ENCODE data around the gene IFNAR2. TPM values are rescaled to one million over a fixed set of nuclear protein-coding genes. Genes with fewer than 3 reads are reported as not detected.
"Not testable (repeated sequence)": the region's sequence is repeated elsewhere in the genome, so short reads cannot be mapped to it uniquely, and the experiment has no call there.

Gene IFNAR2
- total RNA-seq, 8 experiments from 2014 or later: 4.4 to 12.4 (median 7.3) TPM

- in situ Hi-C loops (cut with MboI; ENCODE audit: low pct_unique_long_range_greater_than_20kb in 2 of 9, low sequenced_read_pairs in 9 of 9, unreplicated experiment in 9 of 9): no loop called here
- H3K4me1 ChIP-seq (replicated peaks in 1 of 2): peaks cover 5 to 9% of the 10 kb centered on the region in 2 donors
- no peak for ATAC-seq (replicated peaks in 6 of 8)
- WGBS, 10 experiments: 56 to 100% (median 89%) methylated on average over 1 to 3 of the region's 3 CpGs
- no peak overlapping the region for H3K27ac ChIP-seq
- no peak overlapping the region for H3K4me3 ChIP-seq
Measured at GRCh38 chr21:33219954-33220353, 9.8 kb upstream of the IFNAR2 start.

- in situ Hi-C loops (cut with MboI; ENCODE audit: low pct_unique_long_range_greater_than_20kb in 2 of 9, low sequenced_read_pairs in 9 of 9, unreplicated experiment in 9 of 9); H3K4me1 ChIP-seq (replicated peaks in 1 of 2); ATAC-seq (replicated peaks in 6 of 8); H3K27ac ChIP-seq; H3K4me3 ChIP-seq: not testable (repeated sequence)
- 34 to 100% (median 72%) methylated on average over 1 to 2 of the region's 3 CpGs; no CpG with 5 or more reads in 6 of the 10 experiments for WGBS, 10 experiments
Measured at GRCh38 chr21:33225376-33225775, 4.4 kb upstream of the IFNAR2 start.

GRCh38 chr21:33228455-33228854 is 1.3 kb upstream of the IFNAR2 start:
- WGBS, 10 experiments: 10 to 100% (median 89%) methylated on average over 1 to 3 of the region's 3 CpGs; no CpG with 5 or more reads in 1 of the 10 experiments
- Histone ChIP-seq H3K4me3 (no peak overlapping the region), H3K27ac (no peak overlapping the region), H3K4me1 (replicated peaks in 1 of 2) (peaks cover 4 to 6% of the 10 kb centered on the region in 2 donors)
- no peak for ATAC-seq (replicated peaks in 6 of 8)
- in situ Hi-C loops (cut with MboI; ENCODE audit: low pct_unique_long_range_greater_than_20kb in 2 of 9, low sequenced_read_pairs in 9 of 9, unreplicated experiment in 9 of 9): no loop called here

DNA sequence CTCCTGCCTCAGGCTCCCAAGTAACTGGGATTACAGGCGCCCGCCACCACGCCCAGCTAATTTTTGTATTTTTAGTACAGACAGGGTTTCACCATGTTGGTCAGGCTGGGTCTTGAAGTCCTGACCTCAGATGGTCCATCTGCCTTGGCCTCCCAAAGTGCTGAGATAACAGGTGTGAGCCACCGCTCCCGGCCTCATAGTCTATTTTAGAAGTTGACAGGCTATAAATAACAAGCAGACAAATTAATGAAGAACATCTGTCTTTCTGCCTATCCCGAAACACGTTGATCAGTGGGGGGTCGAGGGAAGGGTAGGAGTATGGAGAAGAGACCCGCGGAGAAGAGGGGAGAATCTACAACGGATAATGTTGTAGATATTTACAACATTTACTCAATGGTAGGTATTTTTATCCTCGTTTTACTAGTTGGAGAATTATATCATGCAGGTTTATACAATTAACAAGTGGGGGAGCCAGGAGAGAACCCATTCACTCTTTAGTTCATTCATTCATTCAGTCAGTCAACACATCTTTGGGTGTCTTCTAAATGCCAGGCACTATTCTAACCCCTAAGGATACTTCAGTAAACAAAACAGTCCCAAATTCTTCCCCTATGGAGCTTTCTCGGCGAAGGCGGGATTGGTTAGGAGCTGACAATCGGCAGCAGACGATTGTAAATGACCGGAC is 497 bp upstream of the IFNAR2 start:
- Histone ChIP-seq H3K27ac (no peak overlapping the region), H3K4me3 (peak overlapping the region; percentile 81 to 98 (median 87)), H3K4me1 (replicated peaks in 1 of 2) (peaks cover 4 to 6% of the 10 kb centered on the region in 2 donors)
- 24 to 91% (median 54%) methylated on average over 2 to 10 of the region's 18 CpGs; no CpG with 5 or more reads in 1 of the 10 experiments for WGBS, 10 experiments
- in situ Hi-C loops (cut with MboI; ENCODE audit: low pct_unique_long_range_greater_than_20kb in 2 of 9, low sequenced_read_pairs in 9 of 9, unreplicated experiment in 9 of 9): no loop called here
- no peak for ATAC-seq (replicated peaks in 6 of 8)

DNA sequence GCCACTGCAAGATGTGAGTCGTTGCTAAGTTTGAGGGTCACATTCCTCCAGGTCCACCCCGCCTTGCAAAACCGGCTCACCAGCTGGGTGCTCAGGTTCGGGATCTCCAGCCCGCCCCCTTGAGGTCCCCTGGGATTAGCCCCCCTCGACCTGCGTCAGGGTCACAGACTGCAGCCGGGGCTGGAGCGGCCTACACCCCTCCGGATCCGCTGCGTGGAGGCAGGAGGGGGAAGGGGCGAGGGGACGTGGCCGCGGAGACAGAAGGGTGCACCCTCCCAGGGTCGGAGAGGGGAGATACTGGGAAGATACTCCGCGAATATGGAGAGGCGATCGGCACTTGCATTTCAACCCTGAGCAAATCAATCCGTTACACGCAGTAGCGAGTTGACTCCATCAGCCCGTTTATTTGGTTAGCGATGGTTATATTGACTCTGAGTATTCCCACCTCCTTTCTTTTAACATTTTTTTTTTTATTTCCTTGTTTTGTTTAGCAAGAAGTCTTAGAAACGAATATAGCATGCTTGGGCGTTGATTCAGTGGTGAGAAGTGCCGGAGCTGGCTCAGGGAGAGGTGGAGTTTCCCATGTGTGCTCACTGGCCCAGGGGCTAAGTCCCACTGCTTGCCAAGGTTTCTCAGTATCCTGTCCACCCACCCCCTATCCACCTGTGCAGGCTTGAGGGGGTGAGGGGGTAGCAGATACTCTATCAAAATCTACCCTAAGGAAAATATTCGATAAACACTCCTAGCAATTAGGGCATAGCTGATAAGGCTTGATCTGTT is 997 bp downstream of the IFNAR2 start:
- peaks cover 4 to 6% of the 10 kb centered on the region in 2 donors for H3K4me1 ChIP-seq (replicated peaks in 1 of 2)
- H3K27ac ChIP-seq: peak overlapping the region; percentile 87 to 93
- ATAC-seq (replicated peaks in 6 of 8): peak; percentile 31 to 65 (median 58)
- H3K4me3 ChIP-seq: peak overlapping the region; percentile 81 to 98 (median 87)
- WGBS, 10 experiments: 0 to 80% (median 9%) methylated on average over 1 to 8 of the region's 30 CpGs; no CpG with 5 or more reads in 3 of the 10 experiments
- in situ Hi-C loops (cut with MboI; ENCODE audit: low pct_unique_long_range_greater_than_20kb in 2 of 9, low sequenced_read_pairs in 9 of 9, unreplicated experiment in 9 of 9): no loop called here

GRCh38 chr21:33231526-33231925 is 1.8 kb downstream of the IFNAR2 start:
- no peak for ATAC-seq (replicated peaks in 6 of 8)
- Histone ChIP-seq H3K4me1 (replicated peaks in 1 of 2) (peaks cover 4 to 6% of the 10 kb centered on the region in 2 donors), H3K27ac (no peak overlapping the region), H3K4me3 (peak overlapping the region in 1 of 5 donors; percentile 81)
- in situ Hi-C loops (cut with MboI; ENCODE audit: low pct_unique_long_range_greater_than_20kb in 2 of 9, low sequenced_read_pairs in 9 of 9, unreplicated experiment in 9 of 9): no loop called here
- 0 to 100% (median 80%) methylated on average over 1 to 8 of the region's 8 CpGs; no CpG with 5 or more reads in 1 of the 10 experiments for WGBS, 10 experiments

DNA sequence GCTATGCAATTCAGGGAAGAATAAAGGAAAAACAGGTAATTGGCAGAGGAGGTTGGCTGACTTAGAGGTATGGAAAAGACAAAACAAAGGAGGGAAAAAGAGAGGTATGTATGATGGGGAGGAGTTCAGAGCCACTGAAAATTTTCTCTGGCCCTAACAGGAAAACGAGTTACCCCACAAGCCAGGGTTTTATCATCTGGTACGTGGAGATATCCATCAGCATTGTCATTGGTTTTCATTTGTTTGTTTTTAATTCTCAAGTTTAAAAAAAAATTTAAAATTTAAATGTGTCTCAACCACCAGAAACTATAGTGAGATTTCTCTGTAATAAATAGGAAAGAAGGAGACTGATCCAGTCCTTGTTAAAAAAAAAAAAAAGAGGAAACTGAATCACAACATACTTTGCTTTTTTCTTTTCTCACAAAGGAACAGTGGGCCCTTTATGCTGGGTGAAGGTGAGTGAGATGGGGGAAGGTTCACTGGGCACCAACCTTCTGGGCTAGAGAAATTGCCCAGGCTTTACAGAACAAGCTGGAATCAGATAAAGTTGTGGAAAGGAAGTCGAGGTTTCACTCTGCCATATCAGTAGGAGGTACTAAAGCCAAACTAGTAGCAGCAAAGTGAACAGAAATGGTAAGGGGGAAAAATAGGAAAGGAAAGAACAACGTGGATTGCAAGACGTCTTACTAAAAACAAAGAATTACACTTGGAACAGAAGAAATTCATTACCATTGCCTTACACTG is 2.7 kb downstream of the IFNAR2 start:
- WGBS, 10 experiments: 63 to 97% (median 84%) methylated on average over 4 to 5 of the region's 5 CpGs
- ATAC-seq (replicated peaks in 6 of 8): no peak
- no peak overlapping the region for H3K27ac ChIP-seq
- no peak overlapping the region for H3K4me3 ChIP-seq
- in situ Hi-C loops (cut with MboI; ENCODE audit: low pct_unique_long_range_greater_than_20kb in 2 of 9, low sequenced_read_pairs in 9 of 9, unreplicated experiment in 9 of 9): no loop called here
- H3K4me1 ChIP-seq (replicated peaks in 1 of 2): peaks cover 4 to 6% of the 10 kb centered on the region in 2 donors

DNA sequence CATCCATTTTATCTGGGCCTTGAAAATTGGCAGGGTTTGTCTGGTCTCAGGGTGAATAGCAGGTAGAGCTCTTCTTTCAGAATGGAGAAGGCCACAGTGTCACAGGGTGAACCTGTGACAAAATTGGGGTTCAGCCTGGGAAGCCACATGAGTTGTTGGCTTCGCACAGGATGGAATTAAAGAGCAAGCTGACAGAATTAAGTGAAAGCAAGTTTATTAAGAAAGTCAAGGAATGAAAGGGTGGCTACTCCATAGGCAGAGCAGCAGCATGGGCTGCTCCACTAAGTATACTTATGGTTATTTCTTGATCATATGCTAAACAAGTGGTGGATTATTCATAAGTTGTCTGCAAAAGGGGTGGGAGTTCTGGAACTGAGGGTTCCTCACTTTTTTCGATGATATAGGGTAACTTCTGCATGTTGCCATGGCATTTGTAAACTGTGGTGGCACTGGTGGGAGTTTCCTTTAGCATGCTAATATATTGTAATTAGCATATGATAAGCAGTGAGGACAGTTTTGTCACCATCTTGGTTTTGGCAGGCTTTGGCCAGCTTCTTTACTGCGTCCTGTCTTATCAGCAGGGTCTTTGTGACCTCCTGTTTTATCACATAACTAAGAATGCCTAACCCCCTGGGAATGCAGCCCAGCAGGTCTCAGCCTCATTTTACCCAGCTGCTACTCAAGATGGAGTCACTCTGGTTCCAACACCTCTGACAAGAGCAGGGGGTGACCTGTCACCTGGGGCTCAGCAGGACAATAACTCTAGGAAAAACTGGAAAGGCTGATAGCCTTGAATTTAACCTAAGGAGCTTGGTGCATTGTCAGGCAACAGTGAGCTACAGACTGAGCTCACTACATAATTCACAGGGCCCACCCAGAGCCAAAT is 5.1 kb downstream of the IFNAR2 start:
- no peak overlapping the region for H3K27ac ChIP-seq
- WGBS, 10 experiments: 60 to 100% (median 90%) methylated on average over 1 to 2 of the region's 3 CpGs; no CpG with 5 or more reads in 2 of the 10 experiments
- peak in 3 of 8 experiments; percentile 8 to 24 (median 12) for ATAC-seq (replicated peaks in 6 of 8)
- peaks cover 4 to 6% of the 10 kb centered on the region in 2 donors for H3K4me1 ChIP-seq (replicated peaks in 1 of 2)
- no peak overlapping the region for H3K4me3 ChIP-seq
- in situ Hi-C loops (cut with MboI; ENCODE audit: low pct_unique_long_range_greater_than_20kb in 2 of 9, low sequenced_read_pairs in 9 of 9, unreplicated experiment in 9 of 9): no loop called here

DNA sequence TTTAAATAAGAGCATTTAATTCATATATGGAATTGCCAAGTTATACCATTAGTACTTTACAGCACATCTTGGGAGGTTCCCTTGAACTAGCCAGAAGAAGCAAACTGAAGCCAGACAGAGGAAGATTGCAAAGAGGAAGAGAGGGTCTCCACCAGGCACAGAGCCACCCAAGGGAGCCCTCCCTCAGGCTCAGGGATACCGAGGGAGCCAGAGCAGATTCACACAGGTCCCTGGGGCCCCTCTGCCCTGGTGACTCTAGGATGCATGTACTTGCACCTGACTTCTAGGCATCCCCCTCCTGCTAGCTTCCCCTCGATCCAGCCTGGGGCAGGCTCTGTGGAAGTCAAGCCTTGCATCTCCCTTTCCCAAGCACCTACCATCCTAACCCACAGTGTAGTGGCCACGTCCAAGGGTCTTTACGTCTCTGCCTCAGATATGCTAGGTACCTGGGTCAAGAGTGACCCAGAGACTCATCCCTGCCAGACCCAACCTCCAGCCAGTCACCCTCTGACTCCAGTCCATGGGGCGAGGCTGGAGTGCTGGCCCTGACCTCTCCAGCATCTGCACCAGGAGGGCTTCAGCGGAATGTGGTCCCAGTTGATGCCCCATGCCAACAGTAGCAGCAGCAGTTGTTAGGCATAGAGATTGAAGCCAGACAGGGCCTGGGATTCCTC is 6.4 kb downstream of the IFNAR2 start:
- 71 to 100% (median 100%) methylated on average over 1 to 3 of the region's 6 CpGs; no CpG with 5 or more reads in 3 of the 10 experiments for WGBS, 10 experiments

GRCh38 chr21:33236766-33237165 is 7.0 kb downstream of the IFNAR2 start:
- peak in 2 of 8 experiments; percentile 63 to 84 for ATAC-seq (replicated peaks in 6 of 8)
- in situ Hi-C loops (cut with MboI; ENCODE audit: low pct_unique_long_range_greater_than_20kb in 2 of 9, low sequenced_read_pairs in 9 of 9, unreplicated experiment in 9 of 9): no loop called here
- no peak overlapping the region for H3K4me3 ChIP-seq
- H3K27ac ChIP-seq: no peak overlapping the region
- 20 to 100% (median 94%) methylated on average over 1 to 2 of the region's 2 CpGs; no CpG with 5 or more reads in 5 of the 10 experiments for WGBS, 10 experiments
- H3K4me1 ChIP-seq (replicated peaks in 1 of 2): peaks cover under 1% of the 10 kb centered on the region in 2 donors

More for the DNA sequence above, 6.4 kb downstream of the IFNAR2 start:
- ATAC-seq (replicated peaks in 6 of 8): no peak
- H3K4me3 ChIP-seq: no peak overlapping the region
- in situ Hi-C loops (cut with MboI; ENCODE audit: low pct_unique_long_range_greater_than_20kb in 2 of 9, low sequenced_read_pairs in 9 of 9, unreplicated experiment in 9 of 9): no loop called here
- H3K4me1 ChIP-seq (replicated peaks in 1 of 2): peaks cover 4 to 6% of the 10 kb centered on the region in 2 donors
- no peak overlapping the region for H3K27ac ChIP-seq

DNA sequence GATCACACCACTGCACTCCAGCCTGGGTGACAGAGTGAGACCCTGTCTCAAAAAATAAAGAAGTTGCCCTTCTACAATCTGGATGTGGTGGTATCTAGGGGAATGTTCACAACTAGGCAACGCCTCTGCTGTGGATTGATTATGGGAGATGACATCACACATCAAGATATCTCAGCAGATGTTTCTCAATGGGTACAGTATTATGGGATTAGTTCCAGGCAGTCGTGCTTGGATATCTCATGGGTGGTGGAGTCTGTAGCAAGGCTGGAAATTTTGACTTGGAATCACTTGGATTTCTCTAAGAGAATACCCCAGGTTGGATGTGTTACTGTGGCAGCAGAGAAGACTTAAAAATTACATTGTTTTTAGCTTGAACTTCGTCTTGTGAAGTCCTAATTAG is 7.7 kb downstream of the IFNAR2 start:
- in situ Hi-C loops (cut with MboI; ENCODE audit: low pct_unique_long_range_greater_than_20kb in 2 of 9, low sequenced_read_pairs in 9 of 9, unreplicated experiment in 9 of 9): no loop called here
- ATAC-seq (replicated peaks in 6 of 8): peak in 1 of 8 experiments; percentile 17
- Histone ChIP-seq H3K27ac (no peak overlapping the region), H3K4me3 (no peak overlapping the region), H3K4me1 (replicated peaks in 1 of 2) (no peaks in the 10 kb centered on the region)
- 86 to 100% (median 100%) methylated on average over 1 to 3 of the region's 3 CpGs; no CpG with 5 or more reads in 2 of the 10 experiments for WGBS, 10 experiments

All from motor neuron (in vitro differentiated cells).